Uterus (tissue), 2 donors: ENCODE results near the gene GABARAPL1.

Experiments used
- CTCF ChIP-seq, 4 experiments: fragments of 200-600 bp in 2 of 4; fragments of 450-650 bp in 2 of 4; sonication (generic) in 2 of 4; IDR thresholded peaks; one replicate each; pipeline ENCODE4 v1.5.1; 2016 to 2019; ENCODE audit warnings: antibody characterized with exemption in 4 of 4, mild to moderate bottlenecking in 2 of 4, moderate library complexity in 1 of 4
- POLR2A ChIP-seq, 2 donors: fragments of 450-650 bp; IDR thresholded peaks; one replicate each; pipeline ENCODE4 v1.6.1; 2016; ENCODE audit warnings: antibody characterized with exemption in 2 of 2, mild to moderate bottlenecking in 1 of 2, moderate library complexity in 1 of 2

DNA sequence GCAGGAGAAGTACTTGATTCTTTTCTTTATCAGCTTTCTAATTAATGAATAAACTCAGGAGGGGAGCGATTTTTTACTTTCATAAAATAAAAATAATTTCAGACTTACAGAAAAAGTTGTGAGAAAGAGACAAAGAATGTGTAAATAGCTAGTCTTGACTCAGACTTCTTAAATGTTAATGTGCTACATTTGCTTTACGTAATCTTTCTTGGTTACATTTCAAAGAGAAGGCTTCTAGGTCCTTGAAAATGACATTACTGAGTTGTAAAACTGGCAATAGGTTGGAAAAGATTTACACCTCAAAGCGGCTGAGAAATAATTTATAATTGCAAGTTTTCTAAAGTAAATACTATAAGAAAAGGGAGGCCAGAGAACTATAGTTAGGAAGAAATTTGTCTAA is 28.6 kb downstream of the GABARAPL1 start:
- no peak for TF ChIP-seq CTCF (IDR thresholded peaks at IDR 0.05)
- no peak for TF ChIP-seq POLR2A (IDR thresholded peaks at IDR 0.05)
